Heart right ventricle (tissue), 16 donors: Measurements from ENCODE around the gene RTN4. TPM values are rescaled to one million over a fixed set of nuclear protein-coding genes. Genes with fewer than 3 reads are reported as not detected.
A peak's percentile ranks its signal among the peaks of the same experiment; 100 is the strongest.

Experiments used
- ATAC-seq, 8 donors: fragments of 200-7000 bp; cut with Tn5 transposase; one replicate each; pipeline ENCODE4 v1.9.1; 2020; ENCODE audit warnings: mild to moderate bottlenecking in 8 of 8, moderate library complexity in 8 of 8, moderate number of reproducible peaks in 1 of 8
- DNase-seq, 2 donors: peaks; one replicate each; pipeline ENCODE4 v3.0.0-alpha.2; 2020
- H3K27ac ChIP-seq, 10 donors: fragments of 200-600 bp; sonication (generic) in 2 of 10; one replicate each; pipeline versions ENCODE4 v1.5.0 to v1.8.0; 2020 to 2022; ENCODE audit warnings: mild to moderate bottlenecking in 3 of 10
- H3K27me3 ChIP-seq, 7 donors: fragments of 200-600 bp; one replicate each; pipeline ENCODE4 v1.8.0; 2021 to 2022; ENCODE audit warnings: mild to moderate bottlenecking in 2 of 7
- H3K36me3 ChIP-seq, 9 donors: fragments of 200-600 bp; sonication (generic) in 1 of 9; one replicate each; pipeline versions ENCODE4 v1.5.0 to v1.8.0; 2020 to 2022; ENCODE audit warnings: mild to moderate bottlenecking in 2 of 9
- H3K4me1 ChIP-seq, 9 donors: fragments of 200-600 bp; sonication (generic) in 1 of 9; one replicate each; pipeline versions ENCODE4 v1.5.0 to v1.8.0; 2020 to 2022; ENCODE audit warnings: mild to moderate bottlenecking in 4 of 9
- H3K4me3 ChIP-seq, 10 donors: fragments of 200-600 bp; sonication (generic) in 2 of 10; one replicate each; pipeline versions ENCODE4 v1.5.0 to v1.8.0; 2020 to 2022; ENCODE audit warnings: mild to moderate bottlenecking in 7 of 10, moderate library complexity in 2 of 10
- H3K9me3 ChIP-seq, 11 donors: fragments of 200-600 bp in 10 of 11; sonication (generic) in 2 of 11; one replicate each; pipeline versions ENCODE4 v1.5.0 to v1.8.0; 2013 to 2022; ENCODE audit warnings: mild to moderate bottlenecking in 2 of 11, control low read depth in 1 of 11, moderate library complexity in 1 of 11
- WGBS, 2 donors: extraction: QIAGEN DNeasy Blood & Tissue Kit; methylation state at CpG; one replicate each; pipeline ENCODE4 v1.1.7; 2013; ENCODE audit warnings: inconsistent platforms in 1 of 2; 5-methylcytosine and 5-hydroxymethylcytosine counted together
- intact Hi-C, 10 donors: fragments of 100-400 bp; cut with DNase I; formaldehyde crosslinking; loops; one replicate each; pipeline versions ENCODE4 v1.11.1 to v1.14.2; 2022
- polyA plus RNA-seq, 2 donors: library from polyadenylated mRNA; stranded (reverse); fragments of 200-250 nt; gene quantifications; one replicate each; pipeline ENCODE4 v1.2.3, GENCODE V29; 2013
- total RNA-seq, 10 donors: library from RNA; stranded (reverse); fragmentation: NEBNext Ultra II Directional in 3 of 10; extraction: Animal tissue kit (Norgen Biotek cat#: 25700) in 3 of 10; gene quantifications; one replicate each; pipeline versions ENCODE4 v1.2.1 to v1.2.4, GENCODE V29; 2021 to 2023
- TF ChIP-seq, protein P1 (sequence below), 9 donors: fragments of 200-600 bp; sonication (generic) in 2 of 9; IDR thresholded peaks; one replicate each; pipeline versions ENCODE4 v1.5.0 to v1.8.0; 2021 to 2022; ENCODE audit warnings: antibody characterized with exemption in 9 of 9, mild to moderate bottlenecking in 5 of 9, moderate library complexity in 1 of 9
- donor health status: Arrhythmogenic right ventricular cardiomyopathy.
- donor health status: ischemic (EF 13 %, LVEDD 7.1; RV severe dilation, severe dysfunction).
- donor health status: healthy with polysubstance abuse.
- donor health status: DM: no; HTN: yes; CAD: no.
- donor health status: DM: no; HTN: no; CAD: no.
- donor health status: ischemic (EF 25% LVEDD 6.9; RV normal size, moderate dysfunction).
- donor health status: ischemic (EF 25% LVEDD 5.7; RV mildly dilated, moderate dysfunction).
- donor health status: healthy.
- donor health status: DM: yes; HTN: yes; CAD: no.
- donor health status: Ischemic cardiomyopathy.
- donor health status: ischemic (EF 35%, LVEDD 5.7; RV mildly dilated, moderate dysfunction).
- donor health status: nonischemic (EF 11% LVEDD 7.7; RV severe dilation, severe dysfunction).
- donor health status: DM: yes; HTN: yes; CAD: no.
- donor health status: PGD.
- donor health status: ischemic (EF 29% LVEDD 5.4; RV normal size, mild dysfunction).
- donor health status: nonischemic (EF 23%, LVEDD 6.1; RV moderate dilation, normal function).

RTN4 gene
- total and polyA plus RNA-seq, 12 donors = 40.6 to 163 (median 95.3) TPM

DNA sequence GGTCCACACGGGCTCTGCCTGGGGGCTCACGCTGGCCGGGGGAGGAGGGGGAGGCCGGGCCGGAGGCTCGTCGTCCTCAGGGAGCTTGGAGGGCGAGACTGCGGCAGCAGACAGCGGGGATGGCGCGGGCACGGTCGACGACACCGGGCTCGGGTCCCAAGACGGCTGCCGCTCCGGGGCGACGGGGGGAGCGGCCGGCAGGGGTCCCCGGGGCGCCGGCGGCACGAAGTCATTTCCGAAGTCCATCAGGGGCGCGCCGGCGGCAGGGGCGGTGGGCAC is 491 bp downstream of the RTN4 start:
- H3K4me3 ChIP-seq = peak overlapping the region; percentile 73 to 91 (median 84)
- H3K4me1 ChIP-seq = peaks cover 0 to 58% (median 39%) of the 10 kb centered on the region in 9 donors
- WGBS, 2 donors = 0 to 2% methylated on average over 29 to 35 of the region's 35 CpGs
- TF ChIP-seq, protein P1, sequence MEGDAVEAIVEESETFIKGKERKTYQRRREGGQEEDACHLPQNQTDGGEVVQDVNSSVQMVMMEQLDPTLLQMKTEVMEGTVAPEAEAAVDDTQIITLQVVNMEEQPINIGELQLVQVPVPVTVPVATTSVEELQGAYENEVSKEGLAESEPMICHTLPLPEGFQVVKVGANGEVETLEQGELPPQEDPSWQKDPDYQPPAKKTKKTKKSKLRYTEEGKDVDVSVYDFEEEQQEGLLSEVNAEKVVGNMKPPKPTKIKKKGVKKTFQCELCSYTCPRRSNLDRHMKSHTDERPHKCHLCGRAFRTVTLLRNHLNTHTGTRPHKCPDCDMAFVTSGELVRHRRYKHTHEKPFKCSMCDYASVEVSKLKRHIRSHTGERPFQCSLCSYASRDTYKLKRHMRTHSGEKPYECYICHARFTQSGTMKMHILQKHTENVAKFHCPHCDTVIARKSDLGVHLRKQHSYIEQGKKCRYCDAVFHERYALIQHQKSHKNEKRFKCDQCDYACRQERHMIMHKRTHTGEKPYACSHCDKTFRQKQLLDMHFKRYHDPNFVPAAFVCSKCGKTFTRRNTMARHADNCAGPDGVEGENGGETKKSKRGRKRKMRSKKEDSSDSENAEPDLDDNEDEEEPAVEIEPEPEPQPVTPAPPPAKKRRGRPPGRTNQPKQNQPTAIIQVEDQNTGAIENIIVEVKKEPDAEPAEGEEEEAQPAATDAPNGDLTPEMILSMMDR (IDR thresholded peaks at IDR 0.05) = no peak
- ATAC-seq (no peak), DNase-seq (no peak)
- intact Hi-C loops = loop anchor here (1.0 to 10.0 kb wide), 12 partner anchors 32 to 183 kb away; partner anchors contain the start of genes CLHC1 (in 1 of the 10) and RPS27A (in 1 of the 10)
- no peaks in the 10 kb centered on the region for H3K27me3 ChIP-seq
- peak overlapping the region; percentile 90 to 99 (median 98) for H3K27ac ChIP-seq
- no peaks in the 10 kb centered on the region for H3K9me3 ChIP-seq
- no peaks in the 10 kb centered on the region for H3K36me3 ChIP-seq

DNA sequence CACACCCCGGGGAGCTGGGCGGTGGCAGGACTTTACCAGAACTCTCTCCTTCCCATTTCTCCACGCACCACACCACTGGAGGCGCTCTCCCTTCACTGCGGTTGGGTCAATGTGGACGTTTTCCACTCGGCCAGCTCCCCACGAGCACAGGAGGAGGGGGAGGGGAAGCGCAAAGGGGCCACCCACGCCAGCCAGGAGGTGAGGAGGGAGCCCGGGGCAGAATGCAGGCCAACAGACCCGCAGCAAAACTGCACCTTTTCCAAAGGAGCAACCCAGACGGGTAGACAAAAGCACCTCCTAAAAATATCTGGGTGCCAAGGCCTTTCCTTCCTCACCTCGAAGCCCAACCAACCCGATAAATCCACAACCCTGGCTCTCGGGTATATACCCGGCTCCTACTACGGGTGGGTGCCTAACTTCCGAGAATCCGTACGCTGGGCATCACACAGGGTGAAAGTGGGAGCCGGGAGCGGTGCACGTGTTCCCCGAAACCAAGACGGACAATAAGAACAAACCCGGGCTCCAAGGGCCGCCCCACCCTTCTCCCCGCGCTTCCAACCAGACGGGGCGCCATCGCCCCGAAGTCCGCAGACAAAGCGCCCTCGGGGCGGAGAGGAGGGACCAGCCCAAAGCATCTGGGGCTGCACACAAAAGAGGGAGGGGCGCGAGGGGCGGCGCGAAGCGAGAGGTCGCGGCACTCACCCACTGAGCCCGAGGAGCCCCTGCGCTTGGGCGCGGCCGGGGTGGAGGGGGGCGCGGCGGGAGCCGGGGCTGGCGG is 1.0 kb downstream of the RTN4 start:
- Histone ChIP-seq H3K36me3 (no peaks in the 10 kb centered on the region), H3K27me3 (no peaks in the 10 kb centered on the region), H3K4me1 (peaks cover 0 to 63% (median 39%) of the 10 kb centered on the region in 9 donors), H3K27ac (peak overlapping the region; percentile 90 to 99 (median 98)), H3K9me3 (no peaks in the 10 kb centered on the region), H3K4me3 (peak overlapping the region; percentile 73 to 91 (median 84))
- WGBS, 2 donors = 1% methylated on average over 56 of the region's 56 CpGs
- intact Hi-C loops = loop anchor here in 8 of 10 donors (2.0 to 10.0 kb wide), 5 partner anchors 37 to 120 kb away; no protein-coding TSS in a partner anchor
- DNase-seq = peak; percentile 86 to 93
- TF ChIP-seq, protein P1 (IDR thresholded peaks at IDR 0.05) = peak; percentile 42 to 83 (median 59)
- peak; percentile 42 to 78 (median 67) for ATAC-seq

DNA sequence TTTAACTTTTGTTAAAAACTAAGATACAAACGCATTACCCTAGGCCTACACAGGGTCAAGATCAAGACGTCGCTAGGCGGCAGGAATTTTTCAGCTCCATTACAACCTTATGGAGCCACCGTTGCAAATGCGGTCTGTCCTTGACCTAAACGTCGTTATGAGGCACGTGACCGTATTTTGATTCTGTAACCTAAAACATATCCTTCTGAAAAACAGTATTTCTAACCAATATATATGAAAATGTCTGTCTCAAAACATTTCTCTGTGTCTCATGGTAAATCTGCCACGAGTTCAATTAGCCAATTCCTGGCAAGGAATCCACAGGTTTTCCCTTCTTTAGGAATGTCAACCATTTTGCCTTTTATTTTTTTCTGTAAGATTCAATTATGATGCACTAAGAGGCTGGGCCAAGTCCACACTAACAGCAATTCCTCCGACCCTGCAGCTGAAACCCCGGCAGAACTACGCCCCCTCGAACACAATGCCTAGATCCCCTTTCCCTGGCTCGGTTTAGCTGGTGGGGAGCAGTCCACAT is 1.7 kb downstream of the RTN4 start:
- Histone ChIP-seq H3K4me1 (peaks cover 0 to 67% (median 39%) of the 10 kb centered on the region in 9 donors), H3K4me3 (peak overlapping the region; percentile 73 to 91 (median 84)), H3K27ac (peak overlapping the region; percentile 90 to 99 (median 98)), H3K27me3 (no peaks in the 10 kb centered on the region), H3K9me3 (no peaks in the 10 kb centered on the region), H3K36me3 (no peaks in the 10 kb centered on the region)
- DNase-seq (peak in 1 of 2 donors; percentile 19), ATAC-seq (no peak)
- intact Hi-C loops = loop anchor here in 8 of 10 donors (2.0 to 10.0 kb wide), 5 partner anchors 36 to 120 kb away; no protein-coding TSS in a partner anchor
- TF ChIP-seq, protein P1 (IDR thresholded peaks at IDR 0.05) = no peak
- WGBS, 2 donors = 10 to 12% methylated on average over 16 of the region's 16 CpGs

DNA sequence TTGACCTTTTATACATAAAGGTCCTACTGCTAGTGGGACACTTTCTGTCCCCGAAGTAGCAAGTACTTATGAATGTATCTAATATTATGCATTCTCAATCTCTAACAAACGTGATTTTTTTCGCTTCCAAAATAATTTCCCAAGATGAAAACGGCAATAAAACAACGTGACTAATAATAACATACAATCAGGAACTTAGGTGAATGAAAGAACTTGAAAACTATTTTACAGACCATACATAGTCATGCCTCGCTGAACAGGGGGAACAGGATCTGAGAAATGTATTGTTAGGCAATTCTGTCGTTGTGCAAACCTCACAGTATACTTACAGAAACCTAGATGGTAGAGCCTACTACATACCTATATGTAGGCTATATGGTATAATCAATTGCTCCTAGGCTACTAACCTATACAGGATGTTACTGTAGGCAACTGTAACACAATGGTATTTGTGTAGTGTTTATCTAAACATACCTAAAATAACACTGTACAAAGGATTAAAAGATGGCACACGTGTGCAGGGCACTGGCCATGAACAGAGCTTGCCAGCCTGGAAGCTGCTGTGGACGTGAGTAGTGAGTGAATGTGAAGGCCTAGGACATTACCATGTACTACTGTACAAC is 2.5 kb downstream of the RTN4 start:
- 22 to 34% methylated on average over 9 of the region's 9 CpGs for WGBS, 2 donors
- Histone ChIP-seq H3K27ac (peak overlapping the region; percentile 90 to 99 (median 98)), H3K9me3 (no peaks in the 10 kb centered on the region), H3K27me3 (no peaks in the 10 kb centered on the region), H3K4me1 (peaks cover 0 to 70% (median 39%) of the 10 kb centered on the region in 9 donors), H3K4me3 (peak overlapping the region in 9 of 10 donors; percentile 73 to 91 (median 85)), H3K36me3 (no peaks in the 10 kb centered on the region)
- intact Hi-C loops = loop anchor here in 8 of 10 donors (2.0 to 10.0 kb wide), 5 partner anchors 35 to 121 kb away; no protein-coding TSS in a partner anchor
- DNase-seq (peak; percentile 19 to 22), ATAC-seq (no peak)
- TF ChIP-seq, protein P1 (IDR thresholded peaks at IDR 0.05) = no peak
